Stimulated activated CD8-positive, alpha-beta memory T cell treated with anti-CD3 and anti-CD28 coated beads, Interleukin-15, amount 100 ng/mL, for 4 hours (primary cell): ENCODE data around the gene AMPH.
"Not testable (repeated sequence)": the region's sequence is repeated elsewhere in the genome, so short reads cannot be mapped to it uniquely, and the experiment has no call there.

Experiments used
- DNase-seq, 2 donors: peaks; one replicate each; pipeline ENCODE4 v3.0.0-alpha.2; 2020; ENCODE audit warnings: low read depth in 2 of 2

The AMPH gene

GRCh38 chr7:38395921-38396552 is 235.1 kb downstream of the AMPH start:
- not testable (repeated sequence) for DNase-seq

- DNase-seq = no peak
These were observed 236.5 kb downstream of the AMPH start for GRCh38 chr7:38394660-38395059.

GRCh38 chr7:38393874-38394273 is 237.3 kb downstream of the AMPH start:
- DNase-seq = no peak

DNA sequence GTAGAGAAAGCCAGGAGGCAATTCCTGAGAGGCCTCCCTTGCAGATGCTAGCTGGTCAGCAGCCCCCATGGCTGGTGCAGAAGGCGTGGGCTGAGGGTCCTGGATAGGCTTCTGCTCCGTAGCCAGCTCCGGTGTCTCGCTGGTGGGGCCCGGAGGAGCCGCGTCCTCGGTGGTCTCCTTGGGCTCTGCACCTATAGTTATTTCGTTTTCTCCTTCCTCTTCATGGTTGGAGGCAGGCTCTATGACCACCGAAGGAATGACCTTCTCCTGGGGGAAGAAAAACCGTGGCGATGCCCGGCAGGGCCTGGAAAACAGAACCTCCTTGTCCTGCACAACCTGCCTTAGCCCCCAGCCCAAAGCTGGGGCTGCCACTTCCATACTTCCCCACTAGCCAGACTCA is 239.4 kb downstream of the AMPH start:
- no peak for DNase-seq

GRCh38 chr7:38385682-38386081 is 245.5 kb downstream of the AMPH start:
- DNase-seq = no peak

GRCh38 chr7:38383281-38383680 is 247.9 kb downstream of the AMPH start:
- no peak for DNase-seq

GRCh38 chr7:38382684-38383083 is 248.5 kb downstream of the AMPH start:
- DNase-seq = no peak

DNA sequence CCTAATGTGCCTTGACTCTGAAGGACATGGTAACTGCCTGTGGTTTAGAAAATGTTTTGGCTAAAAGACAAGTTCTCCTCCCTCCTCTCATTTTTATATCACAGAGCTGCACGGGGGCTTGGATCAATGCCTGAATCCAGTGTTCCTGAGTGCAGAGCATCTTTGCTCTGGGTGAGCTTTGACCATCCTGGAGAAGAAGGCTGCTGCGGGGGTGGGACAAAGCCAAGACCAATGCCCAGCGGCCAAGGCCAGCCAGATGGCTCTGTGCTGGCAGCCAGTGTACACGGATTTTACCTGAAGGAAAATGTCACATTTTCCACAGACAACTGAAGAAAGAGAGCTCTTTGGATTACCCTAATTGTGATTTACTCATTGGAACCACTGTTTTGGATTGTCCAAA is 255.7 kb downstream of the AMPH start:
- DNase-seq = no peak

GRCh38 chr7:38374507-38374906 is 256.7 kb downstream of the AMPH start:
- peak in 1 of 2 donors; percentile 38 for DNase-seq

GRCh38 chr7:38373155-38373554 is 258.0 kb downstream of the AMPH start:
- DNase-seq = no peak

GRCh38 chr7:38372290-38372689 is 258.9 kb downstream of the AMPH start:
- DNase-seq = no peak

DNA sequence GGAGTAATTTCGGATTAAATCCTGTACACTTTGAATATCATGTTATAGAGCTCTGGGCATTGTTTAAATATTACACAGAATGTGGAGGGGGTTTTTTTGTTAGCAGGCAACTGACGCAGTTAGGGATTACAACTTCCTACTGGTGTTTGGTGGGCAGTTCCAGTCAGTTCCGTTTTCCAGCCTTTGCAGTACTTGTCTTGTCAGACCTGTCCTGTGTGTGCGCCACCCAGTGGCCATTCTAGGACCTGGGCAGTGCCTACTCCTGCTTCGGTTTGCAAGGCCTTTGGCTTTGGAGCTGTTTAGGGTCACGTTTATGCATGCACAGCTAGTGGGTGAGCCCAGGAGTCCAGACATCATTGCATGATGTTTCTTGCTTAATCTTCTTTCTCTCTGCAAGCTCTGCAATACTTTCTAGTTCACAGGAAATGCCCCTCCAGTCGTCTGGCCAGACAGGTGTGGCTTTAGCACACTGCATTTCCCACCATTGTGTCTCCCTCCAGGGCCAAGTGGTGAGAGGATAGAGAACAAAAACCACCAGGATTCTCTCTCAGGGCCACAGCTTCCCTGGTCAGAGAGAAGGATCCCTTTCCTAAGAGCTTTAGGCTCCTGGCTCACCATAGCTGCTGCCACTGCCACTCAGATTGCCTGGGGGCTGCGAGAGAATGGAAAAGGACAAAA is 261.2 kb downstream of the AMPH start:
- DNase-seq = peak; percentile 49 to 70

- DNase-seq = peak in 1 of 2 donors; percentile 46
These were observed 263.0 kb downstream of the AMPH start for GRCh38 chr7:38368191-38368605.

- DNase-seq = no peak
These were observed 263.8 kb downstream of the AMPH start for GRCh38 chr7:38367301-38367890.

- DNase-seq = not testable (repeated sequence)
These were observed 267.8 kb downstream of the AMPH start for GRCh38 chr7:38363379-38363778.

DNA sequence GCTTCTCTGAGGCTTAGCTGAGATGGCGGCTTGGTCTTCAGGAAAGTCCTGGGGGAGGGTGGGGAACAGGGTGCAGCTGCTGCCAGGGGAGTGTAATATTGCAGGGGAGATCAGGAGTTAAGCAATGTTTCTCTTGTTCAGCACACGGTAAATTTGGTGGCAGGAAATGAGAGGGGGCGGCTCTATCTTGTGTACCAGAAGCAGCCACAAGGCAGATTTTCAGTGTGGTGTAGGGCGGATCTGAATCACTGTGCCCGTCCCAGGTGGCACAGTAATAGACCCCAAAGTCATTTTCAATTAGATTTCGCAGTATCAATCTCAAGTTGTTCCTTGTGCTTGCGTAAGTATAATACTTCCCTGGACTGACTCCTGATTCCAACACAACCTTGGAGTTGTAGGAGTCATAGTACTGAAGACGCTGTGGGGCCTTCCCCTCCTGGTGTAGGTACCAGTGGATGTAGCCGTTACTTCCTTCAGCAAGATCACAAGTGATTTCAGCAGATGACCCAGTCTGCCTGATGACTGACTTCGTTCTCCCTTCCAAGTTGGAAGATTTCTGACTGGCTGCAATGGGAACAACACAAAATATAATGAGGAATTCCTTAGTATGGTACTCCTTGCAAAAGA is 268.4 kb downstream of the AMPH start:
- peak in 1 of 2 donors; percentile 45 for DNase-seq

GRCh38 chr7:38360776-38361175 is 270.4 kb downstream of the AMPH start:
- no peak for DNase-seq

DNA sequence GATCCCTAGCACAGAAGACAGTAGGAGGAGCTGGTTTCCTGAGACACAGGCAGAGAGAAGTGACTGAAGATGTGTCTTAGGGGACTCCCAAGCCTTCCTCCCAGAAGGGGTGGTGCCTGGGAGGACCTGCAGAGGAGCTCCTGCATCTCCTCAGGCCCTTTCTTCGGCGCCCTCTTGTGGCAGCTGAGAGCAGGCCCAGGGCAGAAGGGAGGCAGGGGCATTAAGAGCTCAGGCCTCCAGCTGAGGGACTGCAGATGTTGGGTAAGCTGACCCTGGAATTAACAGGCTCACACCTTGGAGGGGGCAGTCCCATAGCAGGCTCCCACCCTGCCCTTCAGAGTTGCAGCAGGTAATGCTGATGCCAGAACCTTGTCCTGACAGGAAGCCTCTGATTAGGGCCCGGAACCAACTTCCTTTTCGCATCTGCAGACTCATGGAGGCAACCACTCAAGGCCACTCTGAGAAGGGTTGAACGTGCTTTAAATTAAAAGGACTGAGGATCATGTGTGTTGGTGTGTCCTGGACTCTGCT is 272.0 kb downstream of the AMPH start:
- peak; percentile 53 to 65 for DNase-seq

DNA sequence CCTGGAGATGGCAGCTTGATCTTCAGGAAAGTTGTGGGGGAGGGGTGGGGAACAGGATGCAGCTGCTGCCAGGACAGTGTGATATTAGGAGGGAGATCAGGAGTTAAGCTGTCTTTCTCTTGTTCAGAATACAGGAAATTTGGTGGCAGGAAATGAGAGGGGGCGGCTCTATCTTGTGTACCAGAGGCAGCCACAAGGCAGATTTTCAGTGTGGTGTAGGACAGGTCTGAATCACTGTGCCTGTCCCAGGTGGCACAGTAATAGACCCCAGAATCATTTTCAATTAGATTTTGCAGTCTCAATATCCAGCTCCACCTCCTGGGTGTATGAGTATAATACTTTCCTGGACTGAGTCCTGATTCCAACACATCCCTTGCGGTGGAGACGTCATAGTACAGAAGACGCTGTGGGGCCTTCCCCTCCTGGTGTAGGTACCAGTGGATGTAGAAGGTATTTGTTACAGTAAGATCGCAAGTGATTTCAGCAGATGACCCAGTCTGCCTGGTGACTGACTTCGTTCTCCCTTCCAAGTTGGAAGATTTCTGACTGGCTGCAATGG is 272.8 kb downstream of the AMPH start:
- not testable (repeated sequence) for DNase-seq

- not testable (repeated sequence) for DNase-seq
These were observed 276.8 kb downstream of the AMPH start for GRCh38 chr7:38354271-38354851.

- DNase-seq = not testable (repeated sequence)
These were observed 277.7 kb downstream of the AMPH start for GRCh38 chr7:38353431-38353881.

- no peak for DNase-seq
These were observed 279.6 kb downstream of the AMPH start for GRCh38 chr7:38351601-38352000.
